Measurements from ENCODE around the gene SLC35E1. TPM values are rescaled to one million over a fixed set of nuclear protein-coding genes. Genes with fewer than 3 reads are reported as not detected.

Gene SLC35E1
- total RNA-seq, 5 donors from 2014 or later (not counting 1 experiment from before 2014, with no cell fraction given) = 32.7 to 67.5 (median 36.9) TPM

GRCh38 chr19:16581145-16581970, 9.1 kb upstream of the SLC35E1 start:
- Mint-ChIP-seq H3K27ac (no peak overlapping the region), H3K36me3 (peaks cover 10% of the 10 kb centered on the region), H3K4me3 (peak overlapping the region in 1 of 3 donors; percentile 50), H3K4me1 (peaks cover 60 to 71% (median 68%) of the 10 kb centered on the region in 3 donors), H3K9me3 (no peaks in the 10 kb centered on the region), H3K27me3 (no peaks in the 10 kb centered on the region)
- 96% methylated on average over 8 of the region's 12 CpGs for WGBS (ENCODE audit: insufficient coverage)
- peaks cover 3 to 34% of the 10 kb centered on the region in 2 donors for H3K36me3 ChIP-seq (ENCODE audit: control insufficient read depth in 2 of 2, extremely low read depth in 1 of 2, insufficient read depth in 1 of 2, low read length in 1 of 2)
- peaks cover 25 to 62% of the 10 kb centered on the region in 2 experiments for H3K4me1 ChIP-seq (ENCODE audit: control insufficient read depth in 1 of 2, extremely low read depth in 1 of 2, insufficient read depth in 2 of 2, low read length in 2 of 2)
- peak overlapping the region; percentile 7 for H3K27ac ChIP-seq (ENCODE audit: low read length)
- ChIA-PET POLR2A (no interaction called here), CTCF (no interaction called here)
- H3K9me3 ChIP-seq = no peaks in the 10 kb centered on the region
- no peaks in the 10 kb centered on the region for H3K27me3 ChIP-seq (replicated peaks in 1 of 2; ENCODE audit: control insufficient read depth in 2 of 2, extremely low read depth in 1 of 2, insufficient read depth in 2 of 2, low read length in 1 of 2)
- H3K4me3 ChIP-seq (ENCODE audit: control insufficient read depth in 1 of 2, extremely low read depth in 1 of 2, low read length in 1 of 2) = no peak overlapping the region
- ATAC-seq (replicated peaks in 1 of 4) (no peak), DNase-seq (no peak)

- CTCF ChIA-PET = no interaction called here
- ATAC-seq (replicated peaks in 1 of 4) (no peak), DNase-seq (no peak)
- Histone ChIP-seq H3K4me3 (ENCODE audit: control insufficient read depth in 1 of 2, extremely low read depth in 1 of 2, low read length in 1 of 2) (no peak overlapping the region), H3K27ac (ENCODE audit: low read length) (no peak overlapping the region), H3K36me3 (ENCODE audit: control insufficient read depth in 2 of 2, extremely low read depth in 1 of 2, insufficient read depth in 1 of 2, low read length in 1 of 2) (peaks cover 8 to 47% of the 10 kb centered on the region in 2 donors), H3K27me3 (replicated peaks in 1 of 2; ENCODE audit: control insufficient read depth in 2 of 2, extremely low read depth in 1 of 2, insufficient read depth in 2 of 2, low read length in 1 of 2) (no peaks in the 10 kb centered on the region), H3K4me1 (ENCODE audit: control insufficient read depth in 1 of 2, extremely low read depth in 1 of 2, insufficient read depth in 2 of 2, low read length in 2 of 2) (peaks cover 9 to 58% of the 10 kb centered on the region in 2 experiments), H3K9me3 (no peaks in the 10 kb centered on the region)
- POLR2A ChIA-PET = no interaction called here
- whole genome bisulfite sequencing (ENCODE audit: insufficient coverage) = 65% methylated on average over 2 of the region's 4 CpGs
- peak overlapping the region; percentile 45 to 68 for H3K27ac Mint-ChIP-seq
- H3K9me3 Mint-ChIP-seq = no peaks in the 10 kb centered on the region
- no peak overlapping the region for H3K4me3 Mint-ChIP-seq
- H3K36me3 Mint-ChIP-seq = peaks cover 19% of the 10 kb centered on the region
- peaks cover 52 to 66% (median 66%) of the 10 kb centered on the region in 3 donors for H3K4me1 Mint-ChIP-seq
- no peaks in the 10 kb centered on the region for H3K27me3 Mint-ChIP-seq
Measured at GRCh38 chr19:16579381-16579780, 7.2 kb upstream of the SLC35E1 start.

DNA sequence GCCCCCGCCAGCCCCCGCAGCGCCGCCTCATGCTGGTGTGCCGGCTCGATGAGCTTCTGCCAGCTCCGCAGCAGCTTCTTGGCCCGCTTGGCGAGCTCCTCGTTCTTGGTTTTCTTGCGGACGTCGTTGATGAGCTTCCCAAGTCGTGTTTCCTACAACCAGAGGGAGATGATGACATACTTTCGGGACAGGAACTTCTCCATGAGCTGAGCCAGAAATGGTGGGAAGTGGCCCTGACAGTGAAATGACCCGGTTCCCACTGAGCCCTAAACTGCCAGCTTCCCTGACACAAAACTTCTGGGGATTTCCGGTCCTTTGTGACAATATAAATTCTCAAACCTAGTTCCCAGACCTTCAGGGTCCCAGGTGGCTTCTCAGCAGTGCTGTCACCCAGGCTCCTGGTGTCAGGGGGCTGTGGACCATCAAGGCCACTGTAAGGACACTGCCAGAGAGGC, 5.3 kb upstream of the SLC35E1 start:
- WGBS (ENCODE audit: insufficient coverage) = 89% methylated on average over 17 of the region's 17 CpGs
- CTCF ChIA-PET = no interaction called here
- H3K36me3 Mint-ChIP-seq = peaks cover 19% of the 10 kb centered on the region
- Histone ChIP-seq H3K4me3 (ENCODE audit: control insufficient read depth in 1 of 2, extremely low read depth in 1 of 2, low read length in 1 of 2) (no peak overlapping the region), H3K4me1 (ENCODE audit: control insufficient read depth in 1 of 2, extremely low read depth in 1 of 2, insufficient read depth in 2 of 2, low read length in 2 of 2) (peaks cover 19 to 58% of the 10 kb centered on the region in 2 experiments), H3K9me3 (no peaks in the 10 kb centered on the region), H3K27ac (ENCODE audit: low read length) (no peak overlapping the region), H3K36me3 (ENCODE audit: control insufficient read depth in 2 of 2, extremely low read depth in 1 of 2, insufficient read depth in 1 of 2, low read length in 1 of 2) (peaks cover 8 to 52% of the 10 kb centered on the region in 2 donors), H3K27me3 (replicated peaks in 1 of 2; ENCODE audit: control insufficient read depth in 2 of 2, extremely low read depth in 1 of 2, insufficient read depth in 2 of 2, low read length in 1 of 2) (no peaks in the 10 kb centered on the region)
- POLR2A ChIA-PET = interaction anchor here in 1 of 2 donors (0.9 kb wide), 1 partner anchor 14 kb away, joined by 5 read pairs; no protein-coding TSS in a partner anchor
- no peak for DNase-seq
- H3K27me3 Mint-ChIP-seq = no peaks in the 10 kb centered on the region
- no peaks in the 10 kb centered on the region for H3K9me3 Mint-ChIP-seq
- H3K27ac Mint-ChIP-seq = no peak overlapping the region
- peaks cover 55 to 66% (median 65%) of the 10 kb centered on the region in 3 donors for H3K4me1 Mint-ChIP-seq
- ATAC-seq (replicated peaks in 1 of 4) = no peak
- H3K4me3 Mint-ChIP-seq = no peak overlapping the region

DNA sequence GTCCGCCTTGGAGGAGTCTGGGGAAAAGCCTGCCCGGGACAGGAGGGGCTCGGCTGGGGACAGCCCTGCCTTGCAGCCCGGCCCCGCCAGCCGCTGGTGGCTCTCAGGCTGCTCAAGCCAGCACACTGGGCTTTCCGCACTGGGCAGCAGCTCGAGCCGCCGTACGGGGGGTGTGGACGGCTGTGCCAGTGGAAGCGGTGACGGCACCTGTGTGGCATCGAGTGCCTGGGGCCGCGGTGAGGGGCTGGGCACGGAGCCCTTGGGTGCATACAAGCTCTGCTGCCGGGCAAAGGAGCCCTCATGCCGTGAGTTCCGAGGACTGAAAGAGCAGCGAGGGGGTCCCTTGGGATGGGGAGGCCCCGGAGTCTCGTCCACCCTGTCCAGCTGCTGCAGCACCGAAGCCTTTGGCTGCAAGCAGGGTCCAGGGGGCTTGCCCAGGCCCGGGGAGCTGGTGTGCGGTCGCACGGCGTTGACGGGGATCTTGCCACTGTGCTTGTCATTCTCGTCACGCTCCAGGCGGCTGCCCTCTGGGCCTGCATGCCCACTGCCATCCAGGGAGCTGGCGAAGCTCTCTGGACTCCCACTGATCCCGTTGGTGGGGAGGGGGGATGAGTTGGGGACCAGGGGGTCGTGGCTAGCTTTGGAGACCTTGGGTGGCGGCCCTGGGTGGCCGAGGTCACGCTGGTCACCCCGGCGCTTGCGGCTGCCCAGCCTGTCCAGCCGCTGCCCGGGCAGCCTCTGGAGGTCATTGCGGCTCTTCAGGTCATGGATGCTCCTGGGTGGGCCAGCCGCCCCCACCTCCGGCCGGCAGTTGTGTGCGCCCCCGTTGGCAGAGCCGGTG, 4.7 kb upstream of the SLC35E1 start:
- peaks cover 19% of the 10 kb centered on the region for H3K36me3 Mint-ChIP-seq
- CTCF ChIA-PET = no interaction called here
- H3K4me1 ChIP-seq (ENCODE audit: control insufficient read depth in 1 of 2, extremely low read depth in 1 of 2, insufficient read depth in 2 of 2, low read length in 2 of 2) = peaks cover 19 to 52% of the 10 kb centered on the region in 2 experiments
- H3K9me3 Mint-ChIP-seq = no peaks in the 10 kb centered on the region
- no peaks in the 10 kb centered on the region for H3K27me3 ChIP-seq (replicated peaks in 1 of 2; ENCODE audit: control insufficient read depth in 2 of 2, extremely low read depth in 1 of 2, insufficient read depth in 2 of 2, low read length in 1 of 2)
- H3K27me3 Mint-ChIP-seq = no peaks in the 10 kb centered on the region
- H3K4me3 Mint-ChIP-seq = no peak overlapping the region
- H3K36me3 ChIP-seq (ENCODE audit: control insufficient read depth in 2 of 2, extremely low read depth in 1 of 2, insufficient read depth in 1 of 2, low read length in 1 of 2) = peaks cover 8 to 52% of the 10 kb centered on the region in 2 donors
- no peak overlapping the region for H3K4me3 ChIP-seq (ENCODE audit: control insufficient read depth in 1 of 2, extremely low read depth in 1 of 2, low read length in 1 of 2)
- H3K9me3 ChIP-seq = no peaks in the 10 kb centered on the region
- DNase-seq (no peak), ATAC-seq (replicated peaks in 1 of 4) (no peak)
- 94% methylated on average over 51 of the region's 52 CpGs for whole genome bisulfite sequencing (ENCODE audit: insufficient coverage)
- H3K27ac Mint-ChIP-seq = no peak overlapping the region
- POLR2A ChIA-PET = interaction anchor here in 1 of 2 donors (0.9 kb wide), 1 partner anchor 14 kb away, joined by 5 read pairs; no protein-coding TSS in a partner anchor
- H3K4me1 Mint-ChIP-seq = peaks cover 56 to 64% (median 62%) of the 10 kb centered on the region in 3 donors
- no peak overlapping the region for H3K27ac ChIP-seq (ENCODE audit: low read length)

GRCh38 chr19:16575861-16576689, 3.9 kb upstream of the SLC35E1 start:
- 94% methylated on average over 48 of the region's 48 CpGs for WGBS (ENCODE audit: insufficient coverage)
- H3K36me3 ChIP-seq (ENCODE audit: control insufficient read depth in 2 of 2, extremely low read depth in 1 of 2, insufficient read depth in 1 of 2, low read length in 1 of 2) = peaks cover 8 to 46% of the 10 kb centered on the region in 2 donors
- ChIA-PET POLR2A (no interaction called here), CTCF (no interaction called here)
- H3K4me1 ChIP-seq (ENCODE audit: control insufficient read depth in 1 of 2, extremely low read depth in 1 of 2, insufficient read depth in 2 of 2, low read length in 2 of 2) = peaks cover 19 to 52% of the 10 kb centered on the region in 2 experiments
- Mint-ChIP-seq H3K27me3 (no peaks in the 10 kb centered on the region), H3K27ac (no peak overlapping the region), H3K36me3 (peaks cover 19% of the 10 kb centered on the region), H3K4me3 (no peak overlapping the region), H3K4me1 (peaks cover 57 to 65% (median 63%) of the 10 kb centered on the region in 3 donors), H3K9me3 (no peaks in the 10 kb centered on the region)
- no peak overlapping the region for H3K27ac ChIP-seq (ENCODE audit: low read length)
- no peak overlapping the region for H3K4me3 ChIP-seq (ENCODE audit: control insufficient read depth in 1 of 2, extremely low read depth in 1 of 2, low read length in 1 of 2)
- H3K27me3 ChIP-seq (replicated peaks in 1 of 2; ENCODE audit: control insufficient read depth in 2 of 2, extremely low read depth in 1 of 2, insufficient read depth in 2 of 2, low read length in 1 of 2) = no peaks in the 10 kb centered on the region
- ATAC-seq (replicated peaks in 1 of 4) = no peak
- no peaks in the 10 kb centered on the region for H3K9me3 ChIP-seq
- no peak for DNase-seq
